HPDE6-E6E7 (cell line): ENCODE measurements around the gene SLC25A33.
"Not testable (repeated sequence)": the region's sequence is repeated elsewhere in the genome, so short reads cannot be mapped to it uniquely, and the experiment has no call there.

Source experiments
- DNase-seq: peaks from one replicate; pipeline ENCODE4 v3.0.0; 2011; ENCODE audit warnings: missing footprints; ENCODE audit errors: extremely low spot score

The SLC25A33 gene

GRCh38 chr1:9539829-9540550, 725 bp downstream of the SLC25A33 start:
- DNase-seq, result peak; percentile 70

DNA sequence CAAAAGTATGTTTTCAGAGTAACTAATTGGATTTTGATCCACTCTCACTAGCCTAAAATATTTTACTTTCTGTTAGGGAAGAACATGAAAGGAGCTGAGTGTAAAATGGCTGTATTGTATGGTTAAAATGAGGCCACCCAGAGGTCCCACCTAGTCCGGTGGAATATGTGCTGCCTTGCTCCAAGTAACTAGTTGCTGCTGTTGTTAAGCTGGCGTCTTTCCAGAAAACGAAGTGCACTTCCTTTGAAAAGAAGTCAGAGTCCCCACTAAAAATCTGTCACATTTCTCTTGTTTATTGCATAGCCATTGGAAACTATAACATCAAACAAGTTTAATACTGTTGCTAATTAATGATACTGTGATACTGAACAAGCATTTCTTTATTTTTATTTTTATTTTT, 3.2 kb downstream of the SLC25A33 start:
- no peak for DNase-seq

- DNase-seq, result no peak
These were observed 5.7 kb downstream of the SLC25A33 start for GRCh38 chr1:9544926-9545325.

GRCh38 chr1:9549955-9550546, 10.8 kb downstream of the SLC25A33 start:
- DNase-seq, result no peak

- no peak for DNase-seq
These were observed 12.7 kb downstream of the SLC25A33 start for GRCh38 chr1:9551984-9552383.

DNA sequence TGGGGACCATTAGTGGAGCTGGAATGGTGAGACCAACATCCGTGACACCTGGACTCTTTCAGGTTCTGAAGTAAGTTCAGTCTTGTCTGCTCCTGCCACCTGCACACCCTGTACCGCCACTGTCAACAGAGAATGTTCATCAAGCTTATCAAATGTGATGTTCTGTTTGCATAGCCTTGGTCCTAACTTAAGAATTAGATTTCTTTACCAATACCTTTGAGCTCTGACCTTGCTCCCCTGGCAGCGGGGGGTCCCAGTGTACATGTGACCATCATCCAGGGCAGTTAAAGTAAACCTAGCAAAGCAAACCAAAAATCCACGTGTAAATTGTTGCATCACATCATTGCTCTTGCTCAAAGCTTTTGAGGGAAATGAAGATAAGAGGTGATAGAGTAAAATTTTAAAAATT, 14.5 kb downstream of the SLC25A33 start:
- no peak for DNase-seq

- DNase-seq, result no peak
These were observed 16.7 kb downstream of the SLC25A33 start for GRCh38 chr1:9555942-9556341.

DNA sequence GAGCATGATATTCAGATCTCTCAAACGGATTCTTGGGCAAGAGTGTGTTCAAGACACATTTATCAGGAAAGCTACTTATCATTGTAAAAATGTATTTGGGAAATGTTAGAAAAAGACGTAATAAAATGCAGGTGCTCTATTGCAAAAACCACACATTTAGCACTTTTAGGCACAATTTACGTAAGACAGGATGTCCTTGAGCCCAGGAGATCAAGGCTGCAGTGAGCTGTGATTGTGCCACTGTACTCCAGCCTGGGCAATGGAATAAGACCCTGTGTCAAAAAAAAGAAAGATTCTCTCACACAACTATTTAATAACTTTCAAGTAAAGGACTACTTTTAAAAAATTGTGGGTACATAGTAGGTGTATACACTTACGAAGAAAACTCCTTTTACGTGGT, 18.4 kb downstream of the SLC25A33 start:
- DNase-seq, result no peak

DNA sequence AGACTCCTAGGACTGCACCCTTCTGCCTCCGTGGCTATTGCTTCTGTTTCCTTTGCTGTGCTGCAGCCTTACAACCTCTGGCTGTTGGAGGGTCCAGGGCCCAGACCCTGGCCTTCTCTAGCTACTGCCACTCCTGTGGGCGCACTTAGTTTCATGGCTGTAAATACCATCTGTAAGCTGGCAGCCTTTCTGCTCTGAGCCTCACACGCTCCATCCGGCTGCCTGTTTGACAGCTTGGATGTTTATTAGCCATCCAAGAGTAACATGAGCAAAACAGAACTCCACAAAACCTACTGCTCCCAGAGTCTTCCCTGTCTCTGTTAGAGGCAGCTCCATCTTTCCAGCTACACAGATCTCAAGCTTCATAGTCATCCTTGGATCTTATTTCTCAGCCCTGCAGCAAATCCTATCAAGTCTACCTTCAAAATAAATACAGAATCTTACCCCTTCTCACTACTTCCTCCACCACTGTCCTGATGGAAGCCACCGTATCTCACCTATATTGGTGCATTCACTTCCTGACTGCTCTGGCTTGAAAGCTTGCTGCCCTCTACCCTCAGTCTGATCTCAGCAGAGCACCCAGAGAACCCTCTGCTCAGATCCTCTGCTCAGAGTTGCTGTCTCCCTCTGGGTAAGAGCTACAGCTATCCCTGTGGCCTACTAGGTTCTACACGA, 19.1 kb downstream of the SLC25A33 start:
- DNase-seq, result no peak

DNA sequence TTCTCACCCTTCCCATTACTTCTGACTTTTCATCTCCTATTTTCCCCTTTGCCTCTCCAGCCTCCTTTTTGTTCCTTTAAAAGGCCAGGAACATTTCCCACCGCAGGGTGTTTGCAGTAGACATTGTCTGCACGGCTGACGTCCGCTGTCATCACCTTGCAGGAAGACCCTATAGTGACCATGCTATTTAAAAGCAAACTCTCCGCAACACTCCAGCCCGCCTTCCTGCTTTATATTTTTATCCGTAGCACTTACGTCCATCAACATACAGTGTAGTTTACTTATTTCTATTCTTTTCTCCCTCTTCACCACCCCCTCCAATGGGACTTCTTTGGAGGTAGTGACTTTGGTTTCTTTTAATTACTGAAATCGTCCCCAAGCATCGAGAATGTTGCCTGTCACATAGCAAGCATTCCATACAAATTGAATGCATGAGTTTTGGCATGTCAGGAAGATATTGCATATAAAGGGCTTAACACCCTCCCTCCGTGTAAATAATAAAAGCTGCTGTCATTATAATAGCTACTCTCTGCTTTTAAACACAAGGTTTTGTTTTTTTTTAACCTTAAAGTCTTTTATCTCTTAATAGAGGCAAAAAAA, 19.8 kb downstream of the SLC25A33 start:
- DNase-seq, result no peak

GRCh38 chr1:9559673-9560072, 20.4 kb downstream of the SLC25A33 start:
- no peak for DNase-seq

- not testable (repeated sequence) for DNase-seq
These were observed 20.8 kb downstream of the SLC25A33 start for GRCh38 chr1:9560090-9560489.

GRCh38 chr1:9561429-9561828, 22.2 kb downstream of the SLC25A33 start:
- DNase-seq, result peak; percentile 80

DNA sequence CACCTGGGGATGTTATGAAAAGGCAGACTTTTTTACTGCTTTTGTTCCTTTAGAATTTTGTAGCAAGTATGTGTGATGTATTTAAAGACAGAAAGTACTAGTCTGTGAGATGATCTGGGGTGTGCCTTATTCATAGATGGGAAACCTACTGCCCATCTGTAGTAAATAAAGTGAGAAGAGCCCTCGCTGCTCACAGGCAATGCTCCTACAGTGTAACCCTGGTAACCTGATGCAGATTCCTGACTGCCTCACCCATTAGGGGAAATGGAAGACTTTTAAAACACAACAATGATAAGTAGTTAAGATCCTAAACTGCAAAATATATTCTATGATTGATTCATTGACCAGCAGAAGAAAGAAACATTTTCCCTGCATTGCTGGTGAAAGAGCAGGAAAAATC, 30.0 kb downstream of the SLC25A33 start:
- DNase-seq, result no peak

DNA sequence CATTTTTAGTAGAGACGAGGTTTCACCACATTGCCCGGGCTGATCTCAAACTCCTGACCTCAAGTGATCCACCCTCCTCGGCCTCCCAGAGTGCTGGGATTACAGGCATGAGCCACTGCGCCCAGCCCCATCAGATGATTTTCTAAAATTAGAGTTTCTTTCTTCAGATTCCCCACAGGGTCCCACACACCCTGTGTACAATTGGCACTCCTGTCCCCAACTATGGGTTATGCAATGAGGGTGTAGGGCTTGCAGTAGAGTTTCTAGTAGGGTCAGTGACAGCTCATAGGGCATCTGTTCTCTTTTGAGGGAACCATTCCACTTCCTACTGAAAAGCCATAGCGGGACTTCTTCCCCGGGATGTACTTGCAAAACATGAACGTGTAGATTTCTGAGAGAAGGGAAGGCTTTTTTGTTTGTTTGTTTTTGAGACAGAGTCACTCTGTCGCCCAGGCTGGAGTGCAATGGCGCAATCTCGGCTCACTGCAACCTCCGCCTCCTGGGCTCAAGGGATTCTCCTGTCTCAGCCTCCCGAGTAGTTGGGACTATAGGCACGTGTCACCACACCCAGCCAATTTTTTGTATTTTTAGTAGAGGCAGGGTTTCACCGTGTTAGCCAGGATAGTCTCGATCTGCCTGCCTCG, 31.7 kb downstream of the SLC25A33 start:
- not testable (repeated sequence) for DNase-seq

DNA sequence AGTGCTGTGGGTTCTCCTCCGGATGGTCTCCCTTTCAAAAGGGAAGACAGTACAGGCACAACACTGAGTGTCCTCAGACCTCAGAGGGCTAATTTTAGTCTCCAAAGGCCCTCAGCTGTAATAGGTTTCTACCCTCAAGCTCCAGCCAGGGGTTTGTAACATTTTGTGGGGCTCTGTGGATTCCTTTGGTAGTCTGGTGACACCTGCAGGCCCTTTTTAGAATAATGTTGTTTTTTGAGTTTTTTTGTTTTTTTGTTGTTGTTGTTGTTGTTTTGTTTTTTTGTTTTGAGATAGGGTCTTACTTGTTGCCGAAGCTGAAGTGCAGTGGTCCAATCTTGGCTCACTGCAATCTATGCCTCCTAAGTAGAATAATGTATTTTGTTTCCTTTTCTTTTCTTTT, 34.5 kb downstream of the SLC25A33 start:
- DNase-seq, result no peak

- no peak for DNase-seq
These were observed 36.2 kb downstream of the SLC25A33 start for GRCh38 chr1:9575486-9575885.

DNA sequence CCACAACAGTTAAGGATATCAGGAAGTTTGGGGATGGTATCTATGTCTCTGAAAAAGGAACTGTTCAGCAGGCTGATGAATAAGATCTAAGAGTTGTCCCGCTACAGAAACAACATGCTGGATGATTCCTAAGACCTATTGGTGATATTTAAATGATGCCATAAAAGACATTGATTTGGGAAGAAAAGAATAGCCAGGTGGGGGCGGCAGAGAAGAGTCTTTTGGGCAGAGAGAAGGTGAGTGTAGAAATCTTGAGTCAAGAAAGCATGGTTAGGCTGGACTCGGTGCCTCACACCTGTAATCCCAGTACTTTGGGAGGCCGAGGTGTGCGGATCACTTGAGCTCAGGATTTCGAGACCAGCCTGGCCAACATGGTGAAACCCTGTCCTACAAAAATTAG, 37.6 kb downstream of the SLC25A33 start:
- no peak for DNase-seq

GRCh38 chr1:9577423-9577822, 38.2 kb downstream of the SLC25A33 start:
- no peak for DNase-seq

GRCh38 chr1:9580942-9581341, 41.7 kb downstream of the SLC25A33 start:
- DNase-seq, result no peak

DNA sequence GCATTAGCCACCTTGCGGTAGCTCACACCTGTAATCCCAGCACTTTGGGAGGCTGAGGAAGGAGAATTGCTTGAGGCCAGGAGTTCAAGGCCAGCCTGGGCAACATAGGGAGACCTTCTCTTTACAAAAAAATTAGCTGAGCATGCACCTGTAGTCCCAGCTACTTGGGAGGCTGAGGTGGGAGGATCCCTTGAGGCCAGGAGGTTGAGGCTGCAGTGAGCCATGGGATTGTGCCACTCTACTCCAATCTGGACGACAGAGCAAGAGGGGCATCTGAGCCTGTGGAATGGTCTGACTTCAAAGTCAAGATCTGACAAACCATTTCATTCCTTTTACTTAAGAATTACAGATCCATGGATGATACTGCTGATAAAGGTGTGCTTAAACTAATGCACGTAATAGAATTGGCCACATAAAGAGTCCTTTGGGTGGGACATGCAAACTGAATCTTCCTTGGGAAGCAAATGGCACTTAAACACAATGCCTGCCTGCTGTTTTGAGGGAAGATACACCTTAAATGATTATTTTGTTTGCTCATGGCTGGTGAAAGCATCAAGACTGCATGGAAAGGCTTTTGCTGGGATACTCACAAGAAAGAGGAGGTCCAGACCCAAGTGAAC, 47.0 kb downstream of the SLC25A33 start:
- no peak for DNase-seq
